Immature natural killer cell (primary cell): ENCODE data around the gene RUNX3. TPM values are rescaled to one million over a fixed set of nuclear protein-coding genes. Genes with fewer than 3 reads are reported as not detected.
A peak's percentile ranks its signal among the peaks of the same experiment; 100 is the strongest.

Source experiments
- DNase-seq, 3 donors: peaks; one replicate each; pipeline ENCODE4 v3.0.0; 2022; ENCODE audit warnings: mixed read lengths in 1 of 3
- H3K27ac Mint-ChIP-seq, 6 donors: one replicate each; pipeline ENCODE4 v1.8.0; 2020; ENCODE audit warnings: mixed read lengths in 6 of 6, mild to moderate bottlenecking in 5 of 6, inconsistent platforms in 4 of 6, moderate library complexity in 3 of 6
- H3K27me3 Mint-ChIP-seq, 3 donors: one replicate each; pipeline ENCODE4 v1.8.0; 2020 to 2021; ENCODE audit warnings: low read depth in 3 of 3, mild to moderate bottlenecking in 3 of 3, mixed read lengths in 3 of 3, moderate library complexity in 3 of 3, inconsistent platforms in 1 of 3
- H3K36me3 Mint-ChIP-seq, 3 donors: one replicate each; pipeline ENCODE4 v1.8.0; 2020; ENCODE audit warnings: mixed read lengths in 3 of 3, inconsistent platforms in 2 of 3, mild to moderate bottlenecking in 2 of 3
- H3K4me1 Mint-ChIP-seq, 2 donors: one replicate each; pipeline ENCODE4 v1.8.0; 2020; ENCODE audit warnings: inconsistent platforms in 2 of 2, mild to moderate bottlenecking in 2 of 2, mixed read lengths in 2 of 2, moderate library complexity in 1 of 2
- H3K4me3 Mint-ChIP-seq, 5 donors: one replicate each; pipeline ENCODE4 v1.8.0; 2020; ENCODE audit warnings: mild to moderate bottlenecking in 5 of 5, mixed read lengths in 5 of 5, inconsistent platforms in 3 of 5, moderate library complexity in 3 of 5
- H3K9me3 Mint-ChIP-seq, 6 donors: one replicate each; pipeline ENCODE4 v1.8.0; 2020; ENCODE audit warnings: mild to moderate bottlenecking in 6 of 6, mixed read lengths in 6 of 6, inconsistent platforms in 4 of 6, moderate library complexity in 3 of 6
- polyA plus RNA-seq, 3 donors: library from polyadenylated mRNA; unstranded; fragments of 300-500 nt; fragmentation: Illumina TruSeq; gene quantifications; one replicate each; pipeline ENCODE4 v1.2.3, GENCODE V29; 2021

The RUNX3 gene
- polyA plus RNA-seq, 3 donors from 2014 or later: 83.7 to 132 (median 93.2) TPM

- peak; percentile 52 to 61 (median 58) for DNase-seq
- peak overlapping the region; percentile 98 to 100 (median 100) for H3K27ac Mint-ChIP-seq
- peaks cover 61 to 68% of the 10 kb centered on the region in 2 donors for H3K4me1 Mint-ChIP-seq
- H3K36me3 Mint-ChIP-seq: peaks cover 57 to 66% (median 59%) of the 10 kb centered on the region in 3 donors
- H3K9me3 Mint-ChIP-seq: no peaks in the 10 kb centered on the region
- H3K4me3 Mint-ChIP-seq: peak overlapping the region; percentile 91 to 99 (median 93)
- peaks cover 64 to 88% (median 86%) of the 10 kb centered on the region in 3 donors for H3K27me3 Mint-ChIP-seq
These were observed 3.4 kb downstream of the RUNX3 start for GRCh38 chr1:24926563-24927249.

GRCh38 chr1:24925963-24926362 is 4.1 kb downstream of the RUNX3 start:
- Mint-ChIP-seq H3K36me3 (peaks cover 58 to 70% (median 63%) of the 10 kb centered on the region in 3 donors), H3K4me3 (peak overlapping the region; percentile 91 to 99 (median 93)), H3K27ac (peak overlapping the region; percentile 98 to 100 (median 100)), H3K27me3 (peaks cover 68 to 89% (median 87%) of the 10 kb centered on the region in 3 donors), H3K9me3 (no peaks in the 10 kb centered on the region), H3K4me1 (peaks cover 63 to 70% of the 10 kb centered on the region in 2 donors)
- DNase-seq: no peak

- peaks cover 64 to 73% of the 10 kb centered on the region in 2 donors for H3K4me1 Mint-ChIP-seq
- H3K9me3 Mint-ChIP-seq: no peaks in the 10 kb centered on the region
- peak; percentile 86 to 88 (median 86) for DNase-seq
- H3K27ac Mint-ChIP-seq: peak overlapping the region; percentile 98 to 100 (median 100)
- peak overlapping the region; percentile 91 to 99 (median 93) for H3K4me3 Mint-ChIP-seq
- H3K27me3 Mint-ChIP-seq: peaks cover 70 to 91% (median 86%) of the 10 kb centered on the region in 3 donors
- peaks cover 65 to 78% (median 68%) of the 10 kb centered on the region in 3 donors for H3K36me3 Mint-ChIP-seq
These were observed 4.8 kb downstream of the RUNX3 start for GRCh38 chr1:24925082-24925779.

- Mint-ChIP-seq H3K4me1 (peaks cover 81 to 88% of the 10 kb centered on the region in 2 donors), H3K36me3 (peaks cover 74 to 85% (median 75%) of the 10 kb centered on the region in 3 donors), H3K27me3 (peaks cover 67 to 90% (median 88%) of the 10 kb centered on the region in 3 donors), H3K27ac (peak overlapping the region; percentile 98 to 100 (median 100)), H3K9me3 (no peaks in the 10 kb centered on the region), H3K4me3 (peak overlapping the region; percentile 91 to 99 (median 93))
- peak; percentile 61 to 73 (median 69) for DNase-seq
These were observed 6.5 kb downstream of the RUNX3 start for GRCh38 chr1:24923485-24924113.

- Mint-ChIP-seq H3K4me3 (peak overlapping the region; percentile 75 to 99 (median 93)), H3K4me1 (peaks cover 96 to 97% of the 10 kb centered on the region in 2 donors), H3K9me3 (no peaks in the 10 kb centered on the region), H3K27me3 (peaks cover 58 to 86% (median 82%) of the 10 kb centered on the region in 3 donors), H3K36me3 (peaks cover 65 to 85% (median 70%) of the 10 kb centered on the region in 3 donors), H3K27ac (peak overlapping the region; percentile 98 to 100 (median 100))
- DNase-seq: peak; percentile 72 to 82 (median 78)
These were observed 8.0 kb downstream of the RUNX3 start for GRCh38 chr1:24921938-24922662.

- peak in 1 of 3 donors; percentile 9 for DNase-seq
- peak overlapping the region; percentile 54 to 97 (median 92) for H3K4me3 Mint-ChIP-seq
- H3K27ac Mint-ChIP-seq: peak overlapping the region; percentile 98 to 100 (median 100)
- no peaks in the 10 kb centered on the region for H3K9me3 Mint-ChIP-seq
- H3K36me3 Mint-ChIP-seq: peaks cover 58 to 84% (median 65%) of the 10 kb centered on the region in 3 donors
- peaks cover 59 to 83% (median 77%) of the 10 kb centered on the region in 3 donors for H3K27me3 Mint-ChIP-seq
- H3K4me1 Mint-ChIP-seq: peaks cover 97 to 100% of the 10 kb centered on the region in 2 donors
These were observed 8.7 kb downstream of the RUNX3 start for GRCh38 chr1:24921412-24921811.

GRCh38 chr1:24920533-24920925 is 9.5 kb downstream of the RUNX3 start:
- Mint-ChIP-seq H3K36me3 (peaks cover 49 to 82% (median 58%) of the 10 kb centered on the region in 3 donors), H3K4me1 (peaks cover 97 to 100% of the 10 kb centered on the region in 2 donors), H3K27ac (peak overlapping the region; percentile 98 to 100 (median 100)), H3K9me3 (no peaks in the 10 kb centered on the region), H3K4me3 (peak overlapping the region; percentile 54 to 97 (median 92)), H3K27me3 (peaks cover 57 to 81% (median 76%) of the 10 kb centered on the region in 3 donors)
- DNase-seq: peak in 2 of 3 donors; percentile 14 to 30

GRCh38 chr1:24919791-24920532 is 10.1 kb downstream of the RUNX3 start:
- DNase-seq: peak; percentile 10 to 31 (median 24)
- peak overlapping the region; percentile 98 to 100 (median 100) for H3K27ac Mint-ChIP-seq
- peak overlapping the region; percentile 54 to 97 (median 92) for H3K4me3 Mint-ChIP-seq
- no peaks in the 10 kb centered on the region for H3K9me3 Mint-ChIP-seq
- peaks cover 58 to 81% (median 76%) of the 10 kb centered on the region in 3 donors for H3K27me3 Mint-ChIP-seq
- H3K4me1 Mint-ChIP-seq: peaks cover 97 to 100% of the 10 kb centered on the region in 2 donors
- H3K36me3 Mint-ChIP-seq: peaks cover 45 to 82% (median 54%) of the 10 kb centered on the region in 3 donors

GRCh38 chr1:24918995-24919605 is 11.0 kb downstream of the RUNX3 start:
- Mint-ChIP-seq H3K27me3 (peaks cover 59 to 79% (median 76%) of the 10 kb centered on the region in 3 donors), H3K4me1 (peaks cover 97 to 99% of the 10 kb centered on the region in 2 donors), H3K27ac (peak overlapping the region; percentile 98 to 100 (median 100)), H3K36me3 (peaks cover 44 to 81% (median 53%) of the 10 kb centered on the region in 3 donors), H3K4me3 (peak overlapping the region; percentile 51 to 97 (median 70)), H3K9me3 (peaks cover 0 to 1% (median 0%) of the 10 kb centered on the region in 6 donors)
- peak in 2 of 3 donors; percentile 0 to 7 for DNase-seq

- Mint-ChIP-seq H3K27ac (peak overlapping the region; percentile 98 to 100 (median 100)), H3K36me3 (peaks cover 39 to 80% (median 47%) of the 10 kb centered on the region in 3 donors), H3K9me3 (peaks cover 0 to 1% (median 0%) of the 10 kb centered on the region in 6 donors), H3K27me3 (peaks cover 55 to 76% (median 76%) of the 10 kb centered on the region in 3 donors), H3K4me1 (peaks cover 97 to 99% of the 10 kb centered on the region in 2 donors), H3K4me3 (peak overlapping the region; percentile 40 to 73 (median 69))
- peak in 2 of 3 donors; percentile 0 to 6 for DNase-seq
These were observed 11.7 kb downstream of the RUNX3 start for GRCh38 chr1:24918370-24918769.

- H3K4me3 Mint-ChIP-seq: peak overlapping the region; percentile 63 to 88 (median 73)
- H3K27me3 Mint-ChIP-seq: peaks cover 52 to 77% (median 76%) of the 10 kb centered on the region in 3 donors
- H3K27ac Mint-ChIP-seq: peak overlapping the region; percentile 98 to 100 (median 100)
- peak in 1 of 3 donors; percentile 14 for DNase-seq
- peaks cover 0 to 1% (median 0%) of the 10 kb centered on the region in 6 donors for H3K9me3 Mint-ChIP-seq
- H3K36me3 Mint-ChIP-seq: peaks cover 39 to 80% (median 43%) of the 10 kb centered on the region in 3 donors
- peaks cover 98 to 99% of the 10 kb centered on the region in 2 donors for H3K4me1 Mint-ChIP-seq
These were observed 12.6 kb downstream of the RUNX3 start for GRCh38 chr1:24917327-24918074.
